ENCODE data around the gene CHRNE.
"Not testable (repeated sequence)": the region's sequence is repeated elsewhere in the genome, so short reads cannot be mapped to it uniquely, and the experiment has no call there.

CHRNE gene

DNA sequence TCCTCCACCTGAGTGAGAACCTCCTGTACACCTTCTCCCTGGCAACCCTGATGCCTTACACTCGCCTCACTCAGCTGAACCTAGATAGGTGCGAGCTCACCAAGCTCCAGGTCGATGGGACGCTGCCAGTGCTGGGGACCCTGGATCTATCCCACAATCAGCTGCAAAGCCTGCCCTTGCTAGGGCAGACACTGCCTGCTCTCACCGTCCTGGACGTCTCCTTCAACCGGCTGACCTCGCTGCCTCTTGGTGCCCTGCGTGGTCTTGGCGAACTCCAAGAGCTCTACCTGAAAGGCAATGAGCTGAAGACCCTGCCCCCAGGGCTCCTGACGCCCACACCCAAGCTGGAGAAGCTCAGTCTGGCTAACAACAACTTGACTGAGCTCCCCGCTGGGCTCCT lies 29.9 kb upstream of the CHRNE start:
- no peaks in the 10 kb centered on the region for H3K27me3 Mint-ChIP-seq (ENCODE audit: low read depth)
- no peak overlapping the region for H3K4me3 Mint-ChIP-seq
- peaks cover 10% of the 10 kb centered on the region for H3K4me1 Mint-ChIP-seq

DNA sequence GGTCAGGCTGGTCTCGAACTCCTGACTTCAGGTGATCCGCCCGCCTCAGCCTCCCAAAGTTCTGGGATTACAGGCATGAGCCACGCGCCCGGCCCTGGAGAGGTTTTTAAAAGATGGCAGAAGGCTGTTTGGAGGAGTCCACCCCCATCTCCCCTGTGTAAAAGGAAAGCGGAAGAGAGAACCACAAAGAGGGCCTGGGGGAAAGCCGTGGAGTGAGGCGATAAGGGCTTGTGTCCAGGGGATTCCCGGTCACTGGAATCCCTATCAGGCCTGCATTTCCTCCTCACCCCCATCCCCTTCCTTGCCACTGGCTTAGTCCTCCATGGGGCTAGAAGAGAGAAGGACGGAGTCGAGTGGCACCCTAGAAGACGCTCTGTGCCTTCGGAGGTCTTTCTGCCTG lies 29.1 kb upstream of the CHRNE start, which contains the start of gene GP1BA:
Gene GP1BA (plus strand): TSS at position 315 of the 400 bp plus-strand sequence. CDS start 328 bp downstream, outside the sequence.
- no peak within 1 kb of the TSS for H3K27ac Mint-ChIP-seq
- TF ChIP-seq, protein P1, sequence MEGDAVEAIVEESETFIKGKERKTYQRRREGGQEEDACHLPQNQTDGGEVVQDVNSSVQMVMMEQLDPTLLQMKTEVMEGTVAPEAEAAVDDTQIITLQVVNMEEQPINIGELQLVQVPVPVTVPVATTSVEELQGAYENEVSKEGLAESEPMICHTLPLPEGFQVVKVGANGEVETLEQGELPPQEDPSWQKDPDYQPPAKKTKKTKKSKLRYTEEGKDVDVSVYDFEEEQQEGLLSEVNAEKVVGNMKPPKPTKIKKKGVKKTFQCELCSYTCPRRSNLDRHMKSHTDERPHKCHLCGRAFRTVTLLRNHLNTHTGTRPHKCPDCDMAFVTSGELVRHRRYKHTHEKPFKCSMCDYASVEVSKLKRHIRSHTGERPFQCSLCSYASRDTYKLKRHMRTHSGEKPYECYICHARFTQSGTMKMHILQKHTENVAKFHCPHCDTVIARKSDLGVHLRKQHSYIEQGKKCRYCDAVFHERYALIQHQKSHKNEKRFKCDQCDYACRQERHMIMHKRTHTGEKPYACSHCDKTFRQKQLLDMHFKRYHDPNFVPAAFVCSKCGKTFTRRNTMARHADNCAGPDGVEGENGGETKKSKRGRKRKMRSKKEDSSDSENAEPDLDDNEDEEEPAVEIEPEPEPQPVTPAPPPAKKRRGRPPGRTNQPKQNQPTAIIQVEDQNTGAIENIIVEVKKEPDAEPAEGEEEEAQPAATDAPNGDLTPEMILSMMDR (IDR thresholded peaks at IDR 0.05; ENCODE audit: unreplicated experiment in 3 of 3), result no peak
- H3K9me3 Mint-ChIP-seq, result no peaks in the 10 kb centered on the region
- H3K36me3 Mint-ChIP-seq (ENCODE audit: low read depth), result peaks cover 10% of the 10 kb centered on the region
- no peak within 1 kb of the TSS for H3K4me3 Mint-ChIP-seq
- H3K27me3 Mint-ChIP-seq (ENCODE audit: low read depth), result no peaks in the 10 kb centered on the region
- peaks cover 10% of the 10 kb centered on the region for H3K4me1 Mint-ChIP-seq

More for the DNA sequence above, 29.9 kb upstream of the CHRNE start:
- TF ChIP-seq, protein P1 (IDR thresholded peaks at IDR 0.05; ENCODE audit: unreplicated experiment in 3 of 3), result no peak
- H3K9me3 Mint-ChIP-seq, result no peaks in the 10 kb centered on the region
- peaks cover 10% of the 10 kb centered on the region for H3K36me3 Mint-ChIP-seq (ENCODE audit: low read depth)
- no peak overlapping the region for H3K27ac Mint-ChIP-seq

DNA sequence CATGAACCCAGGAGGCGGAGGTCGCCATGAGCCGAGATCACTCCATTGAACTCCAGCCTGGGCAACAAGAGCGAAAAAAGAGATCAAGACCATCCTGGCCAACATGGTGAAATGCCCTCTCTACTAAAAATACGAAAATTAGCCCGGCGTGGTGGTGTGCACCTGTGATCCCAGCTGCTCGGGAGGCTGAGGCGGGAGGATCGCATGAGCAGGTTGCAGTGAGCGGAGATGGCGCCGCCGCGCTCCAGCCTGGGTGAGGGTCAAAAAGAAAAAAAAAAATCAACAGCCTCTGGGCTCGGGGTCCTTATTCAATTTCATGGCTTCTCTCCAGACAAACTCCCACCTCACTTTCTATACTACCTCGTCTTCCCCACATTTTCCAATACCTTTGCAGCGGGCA lies 26.0 kb upstream of the CHRNE start:
- Mint-ChIP-seq H3K36me3 (ENCODE audit: low read depth) (peaks cover 5% of the 10 kb centered on the region), H3K9me3 (no peaks in the 10 kb centered on the region), H3K4me1 (peaks cover 2% of the 10 kb centered on the region), H3K27ac (no peak overlapping the region), H3K27me3 (ENCODE audit: low read depth) (no peaks in the 10 kb centered on the region), H3K4me3 (no peak overlapping the region)
- TF ChIP-seq, protein P1 (IDR thresholded peaks at IDR 0.05; ENCODE audit: unreplicated experiment in 3 of 3), result no peak

DNA sequence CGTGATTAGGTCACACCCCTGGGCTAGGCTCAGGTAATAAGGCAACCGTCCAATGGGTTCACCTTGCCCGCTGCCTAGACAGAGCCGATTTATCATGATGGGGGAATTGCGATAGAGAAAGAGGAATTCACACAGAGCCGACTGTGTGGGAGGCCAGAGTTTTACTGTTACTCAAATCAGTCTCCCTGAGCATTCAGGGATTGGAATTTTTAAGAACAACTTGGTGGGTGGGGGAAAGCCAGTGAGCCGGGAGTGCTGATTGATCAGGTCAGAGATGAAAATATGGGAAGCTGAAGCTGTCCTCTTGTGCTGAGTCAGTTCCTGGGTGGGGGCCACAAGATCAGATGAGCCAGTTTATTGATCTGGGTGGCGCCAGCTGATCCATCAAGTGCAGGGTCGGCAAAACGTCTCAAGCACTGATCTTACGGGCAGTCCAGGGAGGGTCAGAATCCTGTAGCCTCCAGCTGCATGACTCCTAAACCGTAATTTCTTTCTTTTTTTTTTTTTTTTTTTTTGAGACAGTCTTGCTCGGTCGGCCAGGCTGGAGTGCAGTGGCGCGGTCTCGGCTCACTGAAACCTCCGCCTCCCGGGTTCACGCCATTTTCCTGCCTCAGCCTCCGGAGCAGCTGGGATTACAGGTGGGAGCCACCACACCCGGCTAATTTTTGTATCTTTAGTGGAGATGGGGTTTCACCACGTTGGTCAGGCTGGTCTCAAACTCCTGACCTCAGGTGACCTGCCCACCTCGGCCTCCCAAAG lies 23.9 kb upstream of the CHRNE start:
- not testable (repeated sequence) for H3K4me1 Mint-ChIP-seq; H3K4me3 Mint-ChIP-seq; H3K36me3 Mint-ChIP-seq (ENCODE audit: low read depth); H3K9me3 Mint-ChIP-seq; H3K27me3 Mint-ChIP-seq (ENCODE audit: low read depth)
- H3K27ac Mint-ChIP-seq, result peak overlapping the region in 1 of 3 experiments; percentile 58

DNA sequence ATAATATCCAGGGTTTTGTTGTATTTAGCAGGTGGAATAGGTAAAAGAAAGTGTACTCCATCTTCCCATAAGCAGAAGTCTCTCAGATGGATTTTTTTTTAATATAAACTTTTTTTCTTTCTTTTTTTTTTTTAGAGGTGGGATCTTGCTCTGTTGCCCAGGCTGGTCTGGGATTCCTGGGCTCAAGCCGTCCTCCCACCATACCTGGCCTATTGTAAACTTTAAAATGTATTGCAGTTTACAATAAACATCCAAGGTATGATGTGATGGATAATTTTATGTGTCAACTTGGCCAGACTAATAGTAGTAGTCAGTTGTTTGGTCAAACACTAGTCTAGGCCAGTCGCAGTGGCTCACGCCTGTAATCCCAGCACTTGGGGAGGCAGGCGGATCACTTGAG lies 18.4 kb upstream of the CHRNE start:
- no peaks in the 10 kb centered on the region for H3K36me3 Mint-ChIP-seq (ENCODE audit: low read depth)
- H3K4me3 Mint-ChIP-seq, result no peak overlapping the region
- TF ChIP-seq, protein P1 (IDR thresholded peaks at IDR 0.05; ENCODE audit: unreplicated experiment in 3 of 3), result no peak
- no peaks in the 10 kb centered on the region for H3K27me3 Mint-ChIP-seq (ENCODE audit: low read depth)
- no peak overlapping the region for H3K27ac Mint-ChIP-seq
- H3K9me3 Mint-ChIP-seq, result no peaks in the 10 kb centered on the region
- H3K4me1 Mint-ChIP-seq, result peaks cover 6% of the 10 kb centered on the region

DNA sequence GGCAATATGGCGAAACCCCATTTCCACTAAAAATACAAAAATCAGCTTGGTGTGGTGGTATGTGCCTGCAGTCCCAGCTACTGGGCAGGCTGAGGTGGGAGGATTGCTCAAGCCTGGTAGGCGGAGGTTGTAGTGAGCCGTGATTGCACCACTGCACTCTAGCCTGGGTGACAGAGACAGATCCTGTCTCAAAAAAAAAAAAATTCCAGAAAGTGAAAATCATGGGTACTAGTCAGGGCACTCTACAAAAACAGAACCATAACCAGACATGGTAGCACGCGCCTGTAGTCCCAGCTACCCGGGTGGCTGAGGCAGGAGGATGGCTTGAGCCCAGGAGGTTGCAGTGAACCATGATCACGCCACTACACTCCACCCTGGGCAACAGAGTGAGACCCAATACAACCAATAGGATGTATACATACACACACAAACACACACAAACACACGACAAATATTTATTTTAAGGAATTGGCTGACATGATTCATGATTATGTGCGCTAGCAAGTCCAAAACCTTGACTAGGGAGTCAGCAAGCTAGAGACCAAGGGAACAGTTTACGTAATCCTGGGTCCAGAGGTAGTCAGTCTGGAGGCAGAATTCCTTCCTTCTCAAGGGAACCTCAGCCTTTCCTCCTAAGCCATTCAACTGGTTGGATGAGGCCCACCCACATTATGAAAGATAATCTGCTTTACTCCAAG lies 17.6 kb upstream of the CHRNE start:
- TF ChIP-seq, protein P1 (IDR thresholded peaks at IDR 0.05; ENCODE audit: unreplicated experiment in 3 of 3), result no peak
- Mint-ChIP-seq H3K27me3 (ENCODE audit: low read depth) (no peaks in the 10 kb centered on the region), H3K9me3 (no peaks in the 10 kb centered on the region), H3K4me1 (peaks cover 6% of the 10 kb centered on the region), H3K27ac (peak overlapping the region in 1 of 3 experiments; percentile 19), H3K4me3 (no peak overlapping the region), H3K36me3 (ENCODE audit: low read depth) (no peaks in the 10 kb centered on the region)

Data from nephron (organoid).